ENCODE results near the gene TMIGD1. TPM values are rescaled to one million over a fixed set of nuclear protein-coding genes. Genes with fewer than 3 reads are reported as not detected.

Gene TMIGD1
- total and polyA plus RNA-seq, 2 of the 13 experiments (the other 11 are each of a cell fraction or from before 2014, with no cell fraction given), result not detected

- TF ChIP-seq MED13 (CRISPR knock-in tag; IDR thresholded peaks at IDR 0.05), result peak; percentile 45; the same call in 1 of the 2 replicates
- TF ChIP-seq ZBTB37 (CRISPR knock-in tag; IDR thresholded peaks at IDR 0.05), result 0 out of 2 replicates have a peak, but pooled peaks have one; percentile 33
- TF ChIP-seq ZNF276 (CRISPR knock-in tag; IDR thresholded peaks at IDR 0.05; ENCODE audit: low read depth), result 0 out of 2 replicates have a peak, but pooled peaks have one; percentile 51
- TF ChIP-seq RBFOX2 (IDR thresholded peaks at IDR 0.05; ENCODE audit: low read depth, low read length), result peak; percentile 80
- no peak for TF ChIP-seq MAFF (IDR thresholded peaks at IDR 0.05; ENCODE audit: low read depth, low read length)
- no peak for TF ChIP-seq ZNF724P (CRISPR knock-in tag; IDR thresholded peaks at IDR 0.05; ENCODE audit: borderline replicate concordance)
- no peak for TF ChIP-seq ZHX1 (CRISPR knock-in tag; IDR thresholded peaks at IDR 0.05; ENCODE audit: low read depth)
- TF ChIP-seq, protein P1, sequence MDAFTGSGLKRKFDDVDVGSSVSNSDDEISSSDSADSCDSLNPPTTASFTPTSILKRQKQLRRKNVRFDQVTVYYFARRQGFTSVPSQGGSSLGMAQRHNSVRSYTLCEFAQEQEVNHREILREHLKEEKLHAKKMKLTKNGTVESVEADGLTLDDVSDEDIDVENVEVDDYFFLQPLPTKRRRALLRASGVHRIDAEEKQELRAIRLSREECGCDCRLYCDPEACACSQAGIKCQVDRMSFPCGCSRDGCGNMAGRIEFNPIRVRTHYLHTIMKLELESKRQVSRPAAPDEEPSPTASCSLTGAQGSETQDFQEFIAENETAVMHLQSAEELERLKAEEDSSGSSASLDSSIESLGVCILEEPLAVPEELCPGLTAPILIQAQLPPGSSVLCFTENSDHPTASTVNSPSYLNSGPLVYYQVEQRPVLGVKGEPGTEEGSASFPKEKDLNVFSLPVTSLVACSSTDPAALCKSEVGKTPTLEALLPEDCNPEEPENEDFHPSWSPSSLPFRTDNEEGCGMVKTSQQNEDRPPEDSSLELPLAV (CRISPR knock-in tag; conservative IDR thresholded peaks at IDR 0.05; ENCODE audit: low read depth), result no peak
- no peak for TF ChIP-seq ELK4 (CRISPR knock-in tag; IDR thresholded peaks at IDR 0.05; ENCODE audit: borderline replicate concordance)
- TF ChIP-seq NFE2 (CRISPR knock-in tag; IDR thresholded peaks at IDR 0.05), result no peak; the same call in 1 of the 2 replicates
- no peak for TF ChIP-seq NR3C1 (CRISPR knock-in tag; IDR thresholded peaks at IDR 0.05)
- TF ChIP-seq RAD51 (IDR thresholded peaks at IDR 0.05; ENCODE audit: borderline replicate concordance), result no peak
- TF ChIP-seq ZSCAN22 (CRISPR knock-in tag; IDR thresholded peaks at IDR 0.05), result no peak
- TF ChIP-seq MLXIP (CRISPR knock-in tag; IDR thresholded peaks at IDR 0.05; ENCODE audit: borderline replicate concordance), result no peak
- peak; percentile 59 for TF ChIP-seq THAP11 (CRISPR knock-in tag; IDR thresholded peaks at IDR 0.05)
- peak in 1 of 2 experiments; percentile 37; a peak in 1 of 4 replicates for TF ChIP-seq NR2F1 (CRISPR knock-in tag; IDR thresholded peaks at IDR 0.05)
These were observed 10.6 kb upstream of the TMIGD1 start (continued) for GRCh38 chr17:30344283-30345088.
